IPS-18c (cell line): ENCODE data around the gene CRYBA2.

ENCODE experiments used
- H3K4me3 ChIP-seq: 2 replicates; pipeline ENCODE4 v1.7.0; 2013; ENCODE audit warnings: low read depth, mild to moderate bottlenecking, low read length, moderate library complexity; ENCODE audit not compliant: insufficient read depth
- H3K9me3 ChIP-seq: one replicate; pipeline ENCODE4 v1.6.1; 2013; ENCODE audit warnings: mild to moderate bottlenecking, low read length, moderate library complexity; ENCODE audit not compliant: control insufficient read depth, insufficient read depth

The CRYBA2 gene

GRCh38 chr2:219003267-219003634, 10.0 kb upstream of the CRYBA2 start:
- H3K4me3 ChIP-seq: peak overlapping the region; percentile 59; the same call in 1 of the 2 replicates

GRCh38 chr2:219002395-219003266, 9.4 kb upstream of the CRYBA2 start:
- Histone ChIP-seq H3K9me3 (peaks cover 2% of the 10 kb centered on the region), H3K4me3 (peak overlapping the region; percentile 59)

More at GRCh38 chr2:219003267-219003634, 10.0 kb upstream of the CRYBA2 start:
- H3K9me3 ChIP-seq: peaks cover 2% of the 10 kb centered on the region

GRCh38 chr2:219001577-219002394, 8.6 kb upstream of the CRYBA2 start:
- H3K9me3 ChIP-seq: peaks cover 2% of the 10 kb centered on the region
- peak overlapping the region; percentile 59; the same call in 1 of the 2 replicates for H3K4me3 ChIP-seq

- H3K9me3 ChIP-seq: peaks cover 2% of the 10 kb centered on the region
- H3K4me3 ChIP-seq: peak overlapping the region; percentile 24; the same call in 1 of the 2 replicates
Observed at GRCh38 chr2:219001100-219001576, 7.9 kb upstream of the CRYBA2 start.

GRCh38 chr2:219000569-219000960, 7.3 kb upstream of the CRYBA2 start:
- Histone ChIP-seq H3K4me3 (no peak overlapping the region), H3K9me3 (peaks cover 2% of the 10 kb centered on the region)

GRCh38 chr2:218999881-219000568, 6.8 kb upstream of the CRYBA2 start:
- H3K4me3 ChIP-seq: peak overlapping the region; percentile 34; the same call in 1 of the 2 replicates

GRCh38 chr2:218999021-218999880, 6.0 kb upstream of the CRYBA2 start:
- no peak overlapping the region for H3K4me3 ChIP-seq
- peaks cover 3% of the 10 kb centered on the region for H3K9me3 ChIP-seq

More at GRCh38 chr2:218999881-219000568, 6.8 kb upstream of the CRYBA2 start:
- H3K9me3 ChIP-seq: peaks cover 2% of the 10 kb centered on the region

GRCh38 chr2:218998414-218999002, 5.3 kb upstream of the CRYBA2 start:
- H3K4me3 ChIP-seq: no peak overlapping the region
- H3K9me3 ChIP-seq: peaks cover 4% of the 10 kb centered on the region

- no peak overlapping the region for H3K4me3 ChIP-seq
- peaks cover 4% of the 10 kb centered on the region for H3K9me3 ChIP-seq
Observed at GRCh38 chr2:218997731-218998130, 4.5 kb upstream of the CRYBA2 start.

- H3K9me3 ChIP-seq: peaks cover 4% of the 10 kb centered on the region
- H3K4me3 ChIP-seq: no peak overlapping the region
Observed at GRCh38 chr2:218996937-218997336, 3.7 kb upstream of the CRYBA2 start.

- peaks cover 4% of the 10 kb centered on the region for H3K9me3 ChIP-seq
- peak overlapping the region; percentile 12; the same call in 1 of the 2 replicates for H3K4me3 ChIP-seq
Observed at GRCh38 chr2:218995972-218996711, 2.9 kb upstream of the CRYBA2 start.

GRCh38 chr2:218995561-218995960, 2.3 kb upstream of the CRYBA2 start:
- no peak overlapping the region for H3K4me3 ChIP-seq

GRCh38 chr2:218992703-218993344, 398 bp downstream of the CRYBA2 start:
- Histone ChIP-seq H3K4me3 (peak overlapping the region; percentile 28), H3K9me3 (peaks cover 2% of the 10 kb centered on the region)

More at GRCh38 chr2:218995561-218995960, 2.3 kb upstream of the CRYBA2 start:
- H3K9me3 ChIP-seq: peaks cover 4% of the 10 kb centered on the region

GRCh38 chr2:218992196-218992595, 1.0 kb downstream of the CRYBA2 start:
- H3K4me3 ChIP-seq: no peak overlapping the region
- peaks cover 2% of the 10 kb centered on the region for H3K9me3 ChIP-seq

GRCh38 chr2:218991674-218992168, 1.5 kb downstream of the CRYBA2 start:
- H3K4me3 ChIP-seq: no peak overlapping the region
- H3K9me3 ChIP-seq: peaks cover 2% of the 10 kb centered on the region
